ENCODE data around the gene PRKAR1B.
A peak's percentile ranks its signal among the peaks of the same experiment; 100 is the strongest.

PRKAR1B gene

DNA sequence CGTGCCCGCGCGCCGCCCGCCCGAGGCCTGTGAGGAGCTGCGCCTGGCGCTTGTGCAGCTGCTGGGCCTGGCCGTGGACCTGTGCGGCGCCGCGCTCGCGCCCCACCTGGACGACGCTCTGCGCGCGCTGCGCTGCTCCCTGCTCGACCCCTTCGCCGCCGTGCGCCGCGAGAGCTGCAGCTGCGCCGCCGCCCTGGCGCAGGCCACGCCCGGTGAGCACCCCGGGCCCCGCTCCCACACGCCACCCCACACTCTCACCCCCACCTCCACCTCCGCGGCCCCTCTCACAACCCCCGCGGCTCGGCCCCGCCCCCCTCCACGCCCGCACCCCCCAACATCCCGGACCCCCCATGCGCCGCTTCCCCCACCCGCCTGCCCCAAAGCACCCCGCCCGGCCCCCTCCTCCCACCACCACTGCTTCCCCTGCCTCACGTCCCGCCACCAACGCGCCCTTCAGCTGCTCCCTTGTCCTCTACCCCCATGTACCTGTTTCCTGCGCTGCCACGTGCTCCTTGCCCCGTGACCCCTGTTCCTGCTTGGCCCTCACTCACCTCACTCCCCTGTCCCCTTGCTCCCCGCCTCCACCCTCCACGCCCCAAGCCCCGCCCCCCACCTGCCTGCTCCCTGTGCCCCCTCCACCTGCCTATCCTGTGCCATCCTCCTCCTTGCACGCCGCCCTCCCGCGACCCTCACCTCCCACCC lies at the start of gene PRKAR1B:
Gene PRKAR1B (minus strand): TSS at position 178 of the 702 bp plus-strand sequence. CDS start 15,776 bp downstream, outside the sequence.
- DNase-seq (ENCODE audit: low read depth in 2 of 2): peak; percentile 18 to 40

- DNase-seq (ENCODE audit: low read depth in 2 of 2): no peak
Measured at GRCh38 chr7:776381-776780, 49.3 kb upstream of the PRKAR1B start.

- DNase-seq (ENCODE audit: low read depth in 2 of 2): peak; percentile 13 to 32
Measured at GRCh38 chr7:774161-775109, 47.4 kb upstream of the PRKAR1B start.

- no peak for DNase-seq (ENCODE audit: low read depth in 2 of 2)
Measured at GRCh38 chr7:773622-773915, 46.5 kb upstream of the PRKAR1B start.

DNA sequence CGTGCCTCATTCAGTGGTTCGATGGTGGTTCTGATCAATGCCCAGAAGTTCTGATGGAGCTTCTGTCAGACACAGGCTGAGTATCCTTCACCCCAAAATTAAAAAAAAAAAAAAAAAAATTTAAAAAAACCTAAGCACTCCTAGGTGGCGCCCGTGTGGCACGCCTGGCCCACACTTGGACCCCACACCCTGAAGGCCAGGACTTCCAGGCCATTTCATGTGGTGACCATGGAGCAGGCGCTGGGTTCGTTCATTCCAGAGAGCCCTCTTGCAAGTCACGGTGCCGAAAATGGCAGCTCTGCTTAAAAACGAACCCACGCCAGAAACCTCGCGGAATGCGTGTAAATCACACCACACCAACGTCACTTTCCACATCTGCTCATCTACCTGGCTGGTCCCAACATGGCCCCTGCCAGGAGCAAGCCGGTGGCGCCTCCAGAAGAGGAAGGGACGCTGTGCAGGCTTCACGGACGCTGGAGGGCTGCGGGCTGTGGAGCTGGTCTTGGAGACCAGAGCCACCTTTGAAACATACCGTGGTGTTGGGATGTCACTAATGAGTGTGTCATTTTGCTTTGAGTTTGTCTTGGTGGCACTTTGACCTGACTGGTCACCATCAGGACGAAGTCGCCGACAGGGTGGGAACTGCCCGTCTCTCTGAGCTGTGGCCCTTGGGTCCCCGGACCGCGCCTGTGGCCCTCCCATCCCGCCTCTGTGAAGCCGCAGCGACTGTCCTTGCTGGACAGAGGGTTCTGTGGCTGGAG lies 46.0 kb upstream of the PRKAR1B start:
- DNase-seq (ENCODE audit: low read depth in 2 of 2): no peak

- no peak for DNase-seq (ENCODE audit: low read depth in 2 of 2)
Measured at GRCh38 chr7:772392-772791, 45.3 kb upstream of the PRKAR1B start.

- no peak for DNase-seq (ENCODE audit: low read depth in 2 of 2)
Measured at GRCh38 chr7:772005-772294, 44.9 kb upstream of the PRKAR1B start.

DNA sequence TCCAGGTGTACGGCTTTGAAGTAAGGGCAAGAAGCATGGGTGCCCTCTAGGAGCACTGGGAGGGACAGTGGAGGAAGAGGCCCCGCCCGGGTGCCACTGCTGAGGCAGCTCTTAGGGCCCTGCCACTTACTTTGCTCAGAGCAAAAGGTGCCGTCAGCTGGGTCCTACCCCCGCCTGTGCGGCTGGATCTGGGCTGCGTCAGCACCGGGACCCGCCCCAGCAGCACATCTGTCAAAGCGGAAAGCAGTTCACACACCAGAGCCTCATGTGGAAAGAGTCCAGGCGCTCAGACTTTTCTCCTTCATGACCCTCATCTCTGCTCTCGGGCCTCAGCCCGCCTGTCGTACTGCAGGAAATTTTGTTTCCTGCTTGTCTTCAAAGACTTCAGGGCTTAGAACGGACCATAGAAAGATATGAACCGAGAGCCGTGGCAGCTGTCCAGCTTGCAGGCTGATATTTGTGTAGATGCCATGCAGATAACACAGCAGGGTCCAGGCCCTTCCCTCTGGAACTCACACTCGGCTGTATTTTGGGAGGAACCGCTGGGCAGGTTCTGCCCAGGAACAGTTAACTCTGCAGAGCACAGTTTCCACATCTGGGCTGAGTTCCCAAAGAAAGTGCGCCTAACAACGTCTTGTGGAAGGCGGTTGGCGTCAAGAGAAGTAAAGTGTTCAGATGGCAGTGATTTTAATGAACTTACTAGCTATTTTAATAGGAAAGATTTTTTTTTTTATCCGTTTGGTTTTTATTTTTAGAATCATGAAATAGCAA lies 44.3 kb upstream of the PRKAR1B start:
- no peak for DNase-seq (ENCODE audit: low read depth in 2 of 2)

- no peak for DNase-seq (ENCODE audit: low read depth in 2 of 2)
Measured at GRCh38 chr7:770741-771166, 43.7 kb upstream of the PRKAR1B start.

DNA sequence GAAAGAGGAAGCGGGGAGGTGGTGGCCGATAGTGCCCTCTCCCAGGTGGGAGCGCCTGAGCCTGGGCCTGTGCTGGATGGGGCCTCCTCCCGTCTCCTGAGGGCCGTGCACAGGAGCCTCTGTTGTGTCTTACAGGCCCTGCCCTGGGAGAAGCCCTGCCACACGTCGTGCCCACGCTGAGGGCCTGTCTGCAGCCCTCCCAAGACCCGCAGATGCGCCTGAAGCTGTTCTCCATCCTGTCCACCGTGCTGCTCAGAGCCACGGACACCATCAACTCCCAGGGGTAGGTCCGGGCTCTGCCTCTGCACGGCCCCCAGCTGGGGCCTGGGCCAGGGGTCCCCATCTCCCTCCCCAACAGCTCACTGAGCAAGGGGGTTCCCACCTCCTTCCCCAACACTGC lies 43.3 kb upstream of the PRKAR1B start:
- DNase-seq (ENCODE audit: low read depth in 2 of 2): no peak

DNA sequence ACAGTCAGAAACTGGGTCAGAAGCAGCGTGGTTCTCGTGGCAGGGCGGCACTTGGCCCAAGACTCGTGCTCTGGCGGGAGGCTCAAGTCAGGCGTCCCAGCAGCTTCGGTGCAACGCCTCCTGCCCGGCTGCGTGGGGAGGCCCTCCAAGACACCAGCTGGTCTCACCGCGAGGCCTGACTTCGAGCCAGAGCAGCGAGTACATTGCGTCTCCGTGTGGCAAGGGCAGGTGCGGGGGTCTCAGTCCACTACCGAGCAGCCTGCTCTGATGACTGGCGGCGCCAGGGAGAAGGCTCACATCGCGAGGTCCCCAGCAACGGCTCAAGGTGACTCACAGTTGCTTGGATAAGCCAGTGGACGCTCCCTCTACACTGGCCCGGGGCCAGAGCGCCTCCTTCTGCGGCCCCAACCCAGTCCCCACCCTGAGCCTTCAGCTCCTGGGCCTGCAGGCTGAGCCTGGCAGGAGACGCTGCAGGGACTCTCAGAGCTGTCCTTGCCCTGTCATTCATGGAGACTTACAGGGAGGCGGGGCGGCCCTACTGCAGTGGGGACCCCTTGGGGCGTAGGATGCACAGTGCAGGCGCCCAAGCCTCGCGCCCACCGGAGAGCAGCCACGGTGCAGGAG lies 41.9 kb upstream of the PRKAR1B start:
- DNase-seq (ENCODE audit: low read depth in 2 of 2): no peak

DNA sequence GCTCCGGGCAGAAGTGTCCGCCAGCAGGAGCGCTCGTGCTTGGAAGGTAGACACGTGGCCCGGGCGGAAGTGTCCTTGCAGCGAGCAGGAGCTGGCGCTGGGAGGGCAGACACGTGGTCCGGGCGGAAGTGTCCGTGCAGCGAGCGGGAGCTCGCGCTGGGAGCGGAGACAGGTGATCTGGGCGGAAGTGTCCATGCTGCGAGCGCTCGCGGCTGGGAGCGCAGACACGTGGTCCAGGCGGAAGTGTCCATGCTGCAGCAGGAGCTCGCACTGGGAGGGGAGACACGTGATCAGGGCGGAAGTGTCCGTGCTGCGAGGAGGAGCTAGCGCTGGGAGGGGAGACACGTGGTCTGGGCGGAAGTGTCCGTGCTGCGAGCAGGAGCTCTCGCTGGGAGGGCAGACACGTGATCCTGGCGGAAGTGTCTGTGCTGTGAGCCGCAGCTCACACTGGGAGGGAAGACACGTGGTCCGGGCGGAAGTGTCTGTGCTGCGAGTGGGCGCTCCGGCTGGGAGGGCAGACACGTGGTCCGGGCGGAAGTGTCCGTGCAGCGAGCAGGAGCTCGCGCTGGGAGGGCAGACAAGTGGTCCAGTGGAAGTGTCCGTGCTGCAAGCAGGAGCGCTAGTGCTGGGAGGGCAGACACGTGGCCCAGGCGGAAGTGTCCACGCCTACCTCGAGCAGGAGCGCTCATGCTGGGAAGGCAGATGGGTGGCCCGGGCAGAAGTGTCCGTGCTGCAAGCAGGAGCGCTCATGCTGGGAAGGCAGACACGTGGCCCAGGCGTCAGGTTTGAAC lies 41.1 kb upstream of the PRKAR1B start:
- DNase-seq (ENCODE audit: low read depth in 2 of 2): peak in 1 of 2 donors; percentile 24

DNA sequence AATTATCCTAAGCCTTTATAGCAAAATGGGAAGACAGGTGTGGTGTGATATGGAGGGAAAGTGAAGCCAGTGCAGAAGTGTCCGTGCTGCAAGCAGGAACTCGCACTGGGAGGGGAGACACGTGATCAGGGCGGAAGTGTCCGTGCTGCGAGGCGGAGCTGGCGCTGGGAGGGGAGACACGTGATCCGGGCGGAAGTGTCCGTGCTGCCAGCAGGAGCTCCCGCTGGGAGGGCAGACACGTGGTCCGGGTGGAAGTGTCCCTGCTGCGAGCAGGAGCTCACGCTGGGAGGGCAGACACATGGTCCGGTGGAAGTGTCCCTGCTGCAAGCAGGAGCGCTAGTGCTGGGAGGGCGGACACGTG lies 40.5 kb upstream of the PRKAR1B start:
- no peak for DNase-seq (ENCODE audit: low read depth in 2 of 2)

GRCh38 chr7:765383-765782 lies 38.3 kb upstream of the PRKAR1B start:
- no peak for DNase-seq (ENCODE audit: low read depth in 2 of 2)

DNA sequence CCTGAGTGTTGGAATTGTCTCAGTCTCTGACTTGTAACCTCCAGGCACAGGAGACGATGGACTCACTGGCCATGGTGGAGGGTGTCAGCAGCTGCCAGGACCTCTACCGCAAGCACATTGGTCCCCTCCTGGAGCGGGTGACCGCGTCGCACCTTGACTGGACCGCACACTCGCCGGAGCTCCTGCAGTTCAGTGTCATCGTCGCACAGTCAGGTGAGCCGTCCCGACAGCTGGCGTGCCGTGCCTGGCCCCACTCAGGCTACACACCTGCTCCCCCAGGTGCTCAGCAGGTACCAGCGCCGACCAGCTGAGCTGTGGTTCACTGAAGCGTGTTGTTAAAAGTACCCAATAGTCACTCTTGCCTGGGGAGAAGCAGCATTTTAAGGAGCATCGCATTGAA lies 36.7 kb upstream of the PRKAR1B start:
- DNase-seq (ENCODE audit: low read depth in 2 of 2): no peak

GRCh38 chr7:762885-763284 lies 35.8 kb upstream of the PRKAR1B start:
- DNase-seq (ENCODE audit: low read depth in 2 of 2): no peak

DNA sequence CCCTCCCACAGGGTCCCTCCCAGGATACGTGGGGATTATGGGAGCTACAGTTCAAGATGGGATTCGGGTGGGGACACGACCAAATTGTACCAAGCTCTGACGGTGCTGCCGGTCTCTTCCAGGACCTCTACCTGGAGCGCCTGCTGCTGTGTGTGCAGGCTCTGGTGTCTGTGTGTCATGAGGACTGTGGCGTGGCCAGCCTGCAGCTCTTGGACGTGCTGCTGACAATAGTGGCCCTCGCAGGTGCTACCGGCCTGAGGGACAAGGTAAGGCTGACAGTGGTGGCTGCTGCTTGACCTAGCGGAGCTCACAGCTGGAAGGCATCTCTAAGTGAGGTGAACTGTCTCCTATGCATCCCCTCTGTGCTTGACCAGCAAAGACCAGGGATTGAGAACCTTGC lies 34.5 kb upstream of the PRKAR1B start:
- DNase-seq (ENCODE audit: low read depth in 2 of 2): no peak

DNA sequence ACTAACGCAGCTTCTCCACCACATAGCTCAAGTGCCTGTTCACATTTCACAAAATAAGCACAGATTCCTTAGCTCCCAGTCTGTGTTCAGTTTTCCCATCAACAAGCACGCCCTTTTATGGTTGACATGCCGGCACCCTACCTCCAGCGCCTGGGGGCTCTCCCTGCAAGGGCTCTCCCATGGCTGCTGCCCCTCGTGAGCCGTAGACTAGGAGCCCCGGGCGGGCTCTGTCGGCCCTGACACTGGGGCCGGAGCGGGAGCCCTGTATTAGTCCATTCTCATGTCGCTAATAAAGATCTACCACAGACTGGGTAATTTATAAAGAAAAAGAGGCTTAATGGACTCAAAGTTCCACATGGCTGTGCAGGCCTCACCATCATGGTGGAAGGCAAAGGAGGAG lies 34.0 kb upstream of the PRKAR1B start:
- no peak for DNase-seq (ENCODE audit: low read depth in 2 of 2)

GRCh38 chr7:760006-760405 lies 32.9 kb upstream of the PRKAR1B start:
- no peak for DNase-seq (ENCODE audit: low read depth in 2 of 2)

- DNase-seq (ENCODE audit: low read depth in 2 of 2): no peak
Measured at GRCh38 chr7:759569-759968, 32.5 kb upstream of the PRKAR1B start.

- DNase-seq (ENCODE audit: low read depth in 2 of 2): no peak
Measured at GRCh38 chr7:757741-758163, 30.7 kb upstream of the PRKAR1B start.
